ENCODE measurements around the gene FGF18. TPM values are rescaled to one million over a fixed set of nuclear protein-coding genes. Genes with fewer than 3 reads are reported as not detected.
"Not testable (repeated sequence)": the region's sequence is repeated elsewhere in the genome, so short reads cannot be mapped to it uniquely, and the experiment has no call there.

Gene FGF18
- total RNA-seq, 4 donors from 2014 or later = 1.4 to 3.0 TPM; not detected in 2

GRCh38 chr5:171413153-171413910 is 6.1 kb upstream of the FGF18 start:
- Histone ChIP-seq H3K27me3 (no peaks in the 10 kb centered on the region), H3K36me3 (no peaks in the 10 kb centered on the region), H3K4me1 (peaks cover 0 to 3% of the 10 kb centered on the region in 2 donors), H3K27ac (no peak overlapping the region), H3K9me3 (no peaks in the 10 kb centered on the region), H3K4me3 (no peak overlapping the region)
- intact Hi-C loops (cut with DNase I; ENCODE audit: low total_unique reads) = no loop called here
- no peak for DNase-seq
- TF ChIP-seq CTCF (IDR thresholded peaks at IDR 0.05) (no peak), POLR2A (IDR thresholded peaks at IDR 0.05) (no peak)

- H3K27ac ChIP-seq; intact Hi-C loops (cut with DNase I; ENCODE audit: low total_unique reads); H3K4me1 ChIP-seq; H3K9me3 ChIP-seq; H3K36me3 ChIP-seq; DNase-seq; H3K4me3 ChIP-seq; H3K27me3 ChIP-seq: not testable (repeated sequence)
Observed at GRCh38 chr5:171413993-171414392, 5.5 kb upstream of the FGF18 start.

- TF ChIP-seq CTCF (IDR thresholded peaks at IDR 0.05) (no peak), POLR2A (IDR thresholded peaks at IDR 0.05) (no peak)
- Histone ChIP-seq H3K27ac (no peak overlapping the region), H3K27me3 (peaks cover 0 to 3% of the 10 kb centered on the region in 2 donors), H3K4me1 (peaks cover 3 to 14% of the 10 kb centered on the region in 2 donors), H3K4me3 (no peak overlapping the region), H3K9me3 (no peaks in the 10 kb centered on the region), H3K36me3 (no peaks in the 10 kb centered on the region)
- no peak for DNase-seq
- intact Hi-C loops (cut with DNase I; ENCODE audit: low total_unique reads) = no loop called here
Observed at GRCh38 chr5:171415115-171415730, 4.2 kb upstream of the FGF18 start.

- DNase-seq = no peak
- Histone ChIP-seq H3K36me3 (no peaks in the 10 kb centered on the region), H3K4me1 (peaks cover 0 to 18% of the 10 kb centered on the region in 2 donors), H3K27me3 (peaks cover 0 to 6% of the 10 kb centered on the region in 2 donors), H3K27ac (no peak overlapping the region), H3K4me3 (no peak overlapping the region), H3K9me3 (no peaks in the 10 kb centered on the region)
- intact Hi-C loops (cut with DNase I; ENCODE audit: low total_unique reads) = no loop called here
- TF ChIP-seq POLR2A (IDR thresholded peaks at IDR 0.05) (no peak), CTCF (IDR thresholded peaks at IDR 0.05) (no peak)
Observed at GRCh38 chr5:171416160-171417049, 3.0 kb upstream of the FGF18 start.

GRCh38 chr5:171418316-171418981 is 998 bp upstream of the FGF18 start:
- Histone ChIP-seq H3K9me3 (no peaks in the 10 kb centered on the region), H3K27me3 (peaks cover 0 to 6% of the 10 kb centered on the region in 2 donors), H3K27ac (no peak overlapping the region), H3K4me3 (peak overlapping the region in 1 of 2 donors; percentile 29), H3K36me3 (no peaks in the 10 kb centered on the region), H3K4me1 (peaks cover 0 to 18% of the 10 kb centered on the region in 2 donors)
- TF ChIP-seq POLR2A (IDR thresholded peaks at IDR 0.05) (no peak), CTCF (IDR thresholded peaks at IDR 0.05) (peak; percentile 83 to 99 (median 96))
- intact Hi-C loops (cut with DNase I; ENCODE audit: low total_unique reads) = no loop called here
- DNase-seq = peak; percentile 75 to 87

All from uterus (tissue), 4 donors.